GM15510 (cell line): Measurements from ENCODE around the gene RIOX2.

Source experiments
- POLR2A ChIP-seq: IDR thresholded peaks from 3 replicates; pipeline ENCODE4 v1.6.1; 2011; ENCODE audit warnings: borderline replicate concordance; ENCODE audit not compliant: insufficient read length; ENCODE audit errors: extremely low read depth

The RIOX2 gene

DNA sequence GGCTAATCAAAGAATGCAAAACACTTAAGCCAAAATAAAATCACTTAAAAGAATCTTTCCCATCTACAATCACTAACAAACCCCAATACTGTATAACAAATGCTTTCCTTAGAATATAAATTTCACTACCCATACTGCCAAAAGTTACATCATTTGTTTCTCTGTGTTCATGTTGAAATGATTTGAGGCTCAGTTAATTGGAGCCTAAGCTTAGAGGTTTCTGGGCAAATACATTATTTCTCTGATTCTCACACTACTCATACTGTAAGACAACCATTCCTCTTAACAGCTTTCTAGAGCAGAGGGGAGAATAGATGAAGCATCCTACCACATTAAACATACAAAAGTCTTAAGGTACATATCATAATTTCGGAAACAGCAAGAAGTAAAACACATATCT lies 2.1 kb downstream of the RIOX2 start:
- TF ChIP-seq POLR2A = no peak

DNA sequence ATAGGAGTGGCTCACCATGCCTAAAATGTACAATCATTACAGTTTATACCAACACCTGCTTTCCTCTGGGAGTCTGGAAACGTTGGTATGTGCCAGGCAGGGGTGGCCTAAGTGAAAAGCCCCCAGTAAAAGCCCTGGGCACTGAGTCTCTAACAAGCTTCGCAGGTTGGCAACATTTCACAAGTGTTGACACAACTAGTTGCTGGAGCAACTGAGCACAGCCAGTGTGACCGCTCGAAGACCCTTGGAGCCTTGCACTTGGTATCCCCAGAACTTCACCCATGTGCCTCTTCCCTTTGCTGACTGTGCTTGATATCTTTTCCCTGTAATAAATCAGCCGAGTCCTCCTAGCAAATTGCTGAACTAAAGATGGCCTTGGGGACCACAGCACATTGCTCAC lies 2.7 kb downstream of the RIOX2 start:
- no peak for TF ChIP-seq POLR2A

DNA sequence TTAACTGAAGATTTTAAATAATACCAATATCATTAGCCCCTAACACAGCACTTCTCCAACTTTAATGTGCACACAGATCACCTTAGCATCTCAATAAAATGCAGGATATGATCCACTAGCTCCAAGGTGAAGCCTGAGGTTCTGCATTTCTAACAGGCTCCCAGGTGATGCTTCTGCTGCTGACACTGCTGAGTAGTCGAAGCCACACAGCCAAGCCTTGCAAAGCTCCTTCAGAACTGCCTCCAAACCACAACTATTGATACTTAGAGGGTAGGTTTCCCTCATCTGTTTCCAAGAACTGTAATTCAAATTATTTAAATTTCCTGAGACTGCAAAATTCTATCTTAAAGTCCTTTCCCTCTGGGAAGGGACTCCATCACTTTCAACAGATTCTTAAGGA lies 3.9 kb downstream of the RIOX2 start:
- TF ChIP-seq POLR2A = no peak

DNA sequence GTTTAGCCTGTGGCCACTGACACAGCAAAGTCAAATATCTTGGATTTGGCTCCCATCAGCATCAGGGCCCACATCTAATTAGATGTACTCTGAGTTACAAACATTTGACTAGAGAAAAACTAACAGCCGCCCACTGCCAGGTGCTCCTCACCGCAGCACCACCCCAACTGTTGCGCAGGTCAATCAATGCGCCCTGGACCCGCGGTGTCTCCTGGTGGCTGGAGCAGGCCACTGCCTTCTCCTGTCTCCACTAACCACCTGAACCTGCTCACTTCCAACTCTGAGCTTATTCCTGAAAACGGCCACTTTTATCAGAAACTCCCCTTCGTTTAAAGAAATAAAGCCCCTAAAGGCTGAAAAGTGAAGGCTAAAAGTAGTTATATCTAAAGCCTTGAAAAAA lies 4.3 kb downstream of the RIOX2 start:
- no peak for TF ChIP-seq POLR2A

DNA sequence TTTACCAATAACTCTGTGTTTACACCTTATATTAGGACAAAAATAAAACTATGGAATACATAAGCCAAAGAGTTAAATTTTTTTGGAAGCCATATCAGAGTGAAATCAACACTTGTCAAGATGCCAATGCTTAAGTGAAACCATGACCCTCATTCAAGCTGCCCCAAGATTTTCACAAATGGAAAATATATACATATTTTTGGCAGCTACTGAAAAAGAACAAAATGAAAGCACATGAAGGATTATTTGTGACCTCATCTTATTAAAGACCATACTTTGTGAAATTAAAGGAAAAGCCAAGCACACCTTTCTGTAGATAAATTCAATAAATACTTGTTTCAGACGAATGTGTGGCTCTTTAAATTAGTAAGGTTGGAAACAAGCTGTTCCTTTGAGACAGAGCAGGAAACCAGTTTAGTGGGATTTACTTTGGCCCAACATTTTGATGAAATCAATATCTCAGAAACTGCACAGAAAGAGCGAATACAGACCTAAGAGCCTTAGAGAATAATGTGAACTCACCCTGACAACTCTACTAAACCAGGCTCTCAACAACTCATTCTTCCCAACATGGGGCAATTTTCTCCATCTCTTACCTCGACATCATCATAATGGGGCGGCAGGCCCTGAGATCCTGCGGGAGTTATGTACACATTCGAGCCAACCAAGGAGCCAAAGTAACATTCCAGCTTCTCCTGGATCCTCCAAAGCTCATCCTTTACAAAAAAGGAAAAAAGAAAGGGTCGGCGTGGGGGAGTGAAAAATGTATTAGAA lies 11.1 kb downstream of the RIOX2 start:
- no peak for TF ChIP-seq POLR2A

DNA sequence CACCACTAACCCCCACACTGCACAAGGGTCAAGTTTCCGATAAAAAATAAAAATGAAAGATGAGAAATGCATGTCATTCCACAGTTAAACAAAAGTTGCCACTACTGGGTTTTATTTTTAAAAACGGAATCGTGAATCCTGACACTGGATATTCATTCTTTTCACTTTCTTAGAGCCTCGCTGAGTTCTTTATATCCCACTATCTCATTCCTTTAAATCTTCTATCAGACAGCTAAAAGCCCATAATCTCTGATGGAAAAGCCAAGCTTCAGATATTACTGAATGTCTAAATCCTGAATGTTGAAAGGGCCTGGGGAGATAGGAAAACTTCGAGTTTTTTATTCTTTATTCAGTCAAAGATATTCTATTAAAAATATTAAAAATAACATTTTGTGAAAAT lies 11.7 kb downstream of the RIOX2 start:
- no peak for TF ChIP-seq POLR2A

DNA sequence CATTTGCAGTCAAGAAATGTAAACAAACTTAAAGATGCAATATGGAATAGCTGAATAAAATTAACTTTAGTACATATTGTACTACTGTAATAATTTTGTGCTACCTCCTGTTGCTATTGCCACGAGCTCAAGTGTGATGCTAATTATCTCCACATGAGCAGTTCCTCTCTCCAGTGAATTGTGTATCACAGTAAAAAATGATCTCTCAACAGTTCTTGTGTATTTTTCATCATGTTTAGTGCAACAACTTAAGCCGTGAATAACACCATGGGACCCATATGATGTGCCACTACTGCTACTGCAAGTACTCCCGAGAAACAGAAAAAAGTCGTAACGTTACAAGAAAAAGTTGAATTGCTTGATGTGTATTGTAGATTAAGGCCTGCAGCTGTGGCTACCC lies 12.4 kb downstream of the RIOX2 start:
- no peak for TF ChIP-seq POLR2A

DNA sequence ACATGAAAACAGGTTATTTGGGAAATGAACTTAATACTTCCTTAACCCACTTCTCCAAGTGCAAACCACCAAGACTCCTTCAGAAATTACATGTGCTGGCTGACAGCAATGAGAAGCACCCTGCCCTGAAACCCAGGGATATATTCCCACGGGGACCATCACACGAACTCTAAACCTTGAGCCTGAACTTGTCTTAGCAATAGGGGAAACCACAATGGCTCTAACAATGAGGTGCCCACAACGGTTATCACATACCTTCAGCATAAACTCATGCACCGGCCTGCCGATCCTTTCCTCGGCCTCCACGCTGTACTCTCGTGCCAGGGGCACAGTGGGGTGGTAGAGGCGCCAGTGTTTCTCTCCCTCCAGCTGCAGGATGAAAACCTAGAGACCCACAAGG lies 13.4 kb downstream of the RIOX2 start:
- no peak for TF ChIP-seq POLR2A

DNA sequence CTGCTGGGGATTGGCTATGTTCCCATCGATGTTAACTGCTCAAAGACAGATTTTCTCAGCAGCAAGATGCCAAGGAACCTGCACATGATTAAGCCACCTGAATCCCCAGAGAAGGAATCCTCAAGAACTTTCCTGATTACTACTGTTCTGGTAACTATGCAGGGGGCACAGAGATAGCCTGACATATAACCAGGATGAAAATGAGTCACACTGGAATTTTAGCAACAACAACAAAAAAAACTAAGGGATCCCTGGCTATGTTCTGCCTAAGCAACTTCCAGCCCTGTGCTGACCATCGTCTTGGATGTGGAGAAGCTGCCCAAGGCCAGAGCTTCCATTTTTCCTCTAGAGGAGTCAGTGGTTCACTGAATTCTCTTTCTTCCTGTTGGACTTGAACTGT lies 13.8 kb downstream of the RIOX2 start:
- no peak for TF ChIP-seq POLR2A

DNA sequence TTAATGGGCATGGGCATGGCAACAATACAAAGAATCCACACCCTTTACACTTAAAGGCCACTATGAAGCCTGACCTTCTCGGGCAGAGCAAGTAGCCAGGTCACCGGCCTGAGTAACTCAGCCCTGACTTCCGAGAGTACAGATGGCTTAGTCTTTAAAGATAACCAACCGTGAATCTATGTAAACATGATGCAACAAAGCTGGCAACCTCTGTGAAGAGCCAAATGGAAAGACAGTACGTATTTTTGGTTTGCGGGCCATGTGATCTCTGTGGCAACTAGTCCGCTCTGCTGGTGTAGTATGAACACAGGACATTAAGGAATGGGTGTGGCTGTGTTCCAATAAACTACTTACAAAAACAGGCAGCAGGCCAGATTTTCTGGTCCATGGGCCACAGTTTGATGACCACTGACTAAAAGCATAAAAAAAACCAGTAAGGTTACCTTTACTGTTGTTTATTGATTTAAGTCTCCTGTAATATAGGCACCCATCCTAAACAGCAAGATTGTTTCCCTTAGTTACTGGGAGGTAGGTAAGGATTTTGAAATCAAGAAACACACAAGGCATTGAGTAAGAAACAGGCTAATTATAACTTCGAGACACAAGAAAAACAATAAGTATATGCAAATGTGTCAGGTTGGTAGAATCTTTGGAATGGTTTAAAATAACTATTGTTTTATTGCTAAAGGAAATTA lies 14.5 kb downstream of the RIOX2 start:
- no peak for TF ChIP-seq POLR2A

DNA sequence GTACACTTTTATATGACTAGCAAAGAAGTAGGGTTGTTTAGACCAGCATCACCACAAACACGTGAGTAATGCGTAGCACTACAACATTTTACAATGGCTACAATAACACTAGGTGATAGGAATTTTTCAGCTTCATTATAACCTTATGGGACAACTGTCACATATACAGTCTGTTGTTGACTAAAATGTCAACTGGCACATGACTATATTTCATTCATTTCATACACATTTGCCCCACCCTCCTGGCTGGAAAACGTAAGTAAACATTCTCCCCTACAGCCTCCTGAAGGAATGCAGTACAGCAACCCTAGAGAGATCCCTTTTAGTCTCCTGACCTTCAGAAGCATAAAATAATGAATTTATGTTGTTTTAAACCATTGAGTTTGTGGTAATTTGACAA lies 16.2 kb downstream of the RIOX2 start:
- TF ChIP-seq POLR2A = no peak

DNA sequence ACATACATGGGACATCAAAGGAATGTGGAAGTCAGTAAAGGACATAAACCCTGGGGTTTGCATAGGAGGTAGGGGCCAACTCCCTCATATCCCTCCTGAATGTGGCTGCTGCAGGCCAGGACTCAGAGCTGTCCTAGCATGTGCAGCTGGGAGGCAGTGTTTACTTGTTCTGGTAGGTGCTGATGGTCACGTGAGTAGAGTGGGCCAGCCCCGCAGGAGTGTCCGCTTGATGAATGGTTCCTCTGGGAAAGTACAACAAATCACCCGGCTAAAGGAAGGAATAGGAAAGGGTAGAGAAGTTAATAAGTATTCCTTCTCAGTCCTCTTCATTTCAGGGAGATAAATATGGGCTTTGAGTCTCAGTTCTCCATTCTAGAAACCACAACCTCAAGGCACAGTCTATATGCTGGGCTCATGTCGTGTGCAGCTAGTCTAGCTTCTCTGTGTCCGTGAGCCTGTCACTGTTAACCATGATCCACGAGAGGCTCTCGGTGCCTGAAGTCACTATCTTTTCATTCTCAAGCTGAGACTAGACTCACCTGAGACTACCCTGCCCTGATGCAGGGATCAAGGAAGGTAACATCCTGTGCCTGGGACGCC lies 17.9 kb downstream of the RIOX2 start:
- no peak for TF ChIP-seq POLR2A

DNA sequence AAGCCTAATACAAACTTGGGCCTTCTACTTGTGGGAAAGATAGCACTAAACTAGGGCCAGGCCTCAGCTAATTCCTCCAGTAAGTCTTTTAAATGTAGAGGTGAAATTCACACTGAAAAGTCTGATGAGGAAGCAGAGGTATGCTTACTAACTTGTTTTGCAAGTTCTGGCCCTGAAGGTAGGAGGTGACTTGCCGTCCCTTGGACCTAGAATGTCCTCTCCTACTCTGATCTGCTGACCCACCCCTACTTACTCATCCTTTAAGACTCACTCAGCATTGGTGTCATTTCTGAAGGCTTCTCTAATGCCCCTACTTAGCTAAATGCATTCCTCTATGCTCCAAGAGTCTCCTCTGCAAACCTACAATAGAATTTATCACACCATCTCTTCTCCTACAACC lies 19.4 kb downstream of the RIOX2 start:
- TF ChIP-seq POLR2A = no peak

DNA sequence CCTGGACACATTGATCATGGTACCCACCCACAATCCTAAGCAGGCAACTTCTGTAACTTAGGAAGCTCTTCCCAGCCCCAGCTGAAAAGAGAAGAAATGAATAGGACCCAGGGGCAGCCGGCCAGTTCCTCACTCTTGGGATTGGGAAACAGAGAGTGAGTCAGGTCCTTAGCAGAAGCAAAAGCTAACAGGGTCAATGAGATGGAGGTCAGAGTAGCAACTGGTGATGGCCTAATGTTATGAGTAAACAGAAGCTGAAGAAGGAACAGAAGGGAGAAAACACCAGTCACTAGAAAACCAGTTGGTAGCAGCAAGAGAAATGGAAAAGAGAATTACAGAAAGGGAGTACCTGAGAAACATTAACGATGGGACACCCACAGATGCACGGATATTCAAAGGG lies 20.0 kb downstream of the RIOX2 start:
- TF ChIP-seq POLR2A = no peak

DNA sequence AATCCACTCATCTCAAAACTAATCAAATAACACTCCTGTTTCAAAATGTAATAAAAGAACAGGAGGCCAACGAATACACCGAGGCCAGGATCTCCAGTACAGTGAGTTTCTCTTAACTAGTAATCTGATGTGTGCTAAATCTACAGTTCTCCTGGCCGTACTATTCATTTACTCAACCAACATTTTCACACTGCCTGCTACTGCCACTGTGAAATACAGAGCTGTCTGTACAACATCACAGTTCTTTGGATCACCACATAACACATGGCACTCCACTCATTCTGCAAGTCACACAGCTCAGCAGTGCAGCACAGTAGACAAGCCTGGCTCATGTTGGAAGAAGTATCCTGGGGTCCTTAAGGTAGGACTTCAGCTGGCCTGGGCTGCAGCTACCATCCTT lies 21.9 kb downstream of the RIOX2 start:
- no peak for TF ChIP-seq POLR2A

DNA sequence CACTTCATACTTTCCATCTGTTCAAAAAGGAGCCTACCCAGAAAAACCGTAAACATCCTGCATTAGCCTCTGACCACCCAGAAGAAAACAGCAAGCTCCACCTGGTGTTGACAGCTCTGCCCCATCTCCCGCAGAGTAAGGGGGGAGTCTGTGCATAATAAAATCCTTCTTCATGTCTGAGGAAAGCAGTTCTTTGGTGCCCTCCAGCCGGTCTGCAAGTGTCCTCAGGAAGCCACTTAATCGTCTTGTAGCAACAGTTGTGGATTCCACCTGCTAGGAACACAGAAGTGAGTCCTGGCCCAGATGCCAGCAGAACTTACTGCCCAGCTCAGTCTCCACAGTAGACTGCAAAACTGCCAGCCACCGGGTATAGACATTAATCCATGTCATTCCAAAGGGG lies 22.5 kb downstream of the RIOX2 start:
- TF ChIP-seq POLR2A = no peak
